K562 (cell line): ENCODE measurements around the gene AIG1.
"Not testable (repeated sequence)": the region's sequence is repeated elsewhere in the genome, so short reads cannot be mapped to it uniquely, and the experiment has no call there.

Experiments used
- CTCF ChIP-seq, 3 experiments: IDR thresholded peaks in 2 of 3; conservative IDR thresholded peaks in 1 of 3; 2 replicates each; pipeline ENCODE4 v1.5.1; 2011 to 2012; ENCODE audit warnings: low read length in 3 of 3, mild to moderate bottlenecking in 3 of 3, control low read depth in 2 of 3, improper control_type of control experiment in 1 of 3, inconsistent platforms in 1 of 3, low read depth in 1 of 3, mixed read lengths in 1 of 3, moderate library complexity in 1 of 3; ENCODE audit not compliant: insufficient read depth in 2 of 3
- ESRRA ChIP-seq: fragments of 450-650 bp; IDR thresholded peaks from 2 replicates; pipeline ENCODE4 v1.6.1; 2014; ENCODE audit warnings: low read depth, mild to moderate bottlenecking, moderate library complexity, borderline replicate concordance
- MXI1 ChIP-seq: IDR thresholded peaks from 2 replicates; pipeline ENCODE4 v1.6.1; 2011; ENCODE audit warnings: low read depth, mild to moderate bottlenecking, improper control_type of control experiment, low read length
- MYC ChIP-seq, 2 experiments: fragments of 250-450 bp in 1 of 2; sonication (Bioruptor Pico) in 1 of 2; IDR thresholded peaks; 2 replicates each; pipeline versions ENCODE4 v1.5.1 to v1.6.1; 2012 to 2021; ENCODE audit warnings: low read depth in 2 of 2, borderline replicate concordance in 1 of 2, improper control_type of control experiment in 1 of 2, low read length in 1 of 2, mild to moderate bottlenecking in 1 of 2, moderate library complexity in 1 of 2
- NFIC ChIP-seq: fragments of 450-650 bp; IDR thresholded peaks from 2 replicates; pipeline ENCODE4 v1.6.1; 2017; ENCODE audit warnings: mild to moderate bottlenecking, inconsistent platforms
- POLR3A ChIP-seq: IDR thresholded peaks from 2 replicates; pipeline ENCODE4 v1.6.1; 2011; ENCODE audit warnings: borderline replicate concordance, mild to moderate bottlenecking, moderate library complexity; ENCODE audit not compliant: insufficient read length, insufficient read depth; ENCODE audit errors: extremely low read depth
- SIRT6 ChIP-seq: IDR thresholded peaks from one replicate; pipeline ENCODE4 v1.6.1; 2012; ENCODE audit warnings: low read depth, mild to moderate bottlenecking, control low read depth, inconsistent platforms, low read length, moderate library complexity
- TAF7 ChIP-seq: fragments of 450-650 bp; IDR thresholded peaks from 2 replicates; pipeline ENCODE4 v1.6.1; 2016; ENCODE audit warnings: missing genetic modification characterization, missing compliant biosample characterization
- ZKSCAN8 ChIP-seq: fragments of 200-800 bp; sonication (Bioruptor generic); IDR thresholded peaks from 2 replicates; pipeline ENCODE4 v1.6.1; 2016; ENCODE audit warnings: missing genetic modification characterization, missing compliant biosample characterization
- ZNF239 ChIP-seq: fragments of 250-450 bp; sonication (Bioruptor Pico); IDR thresholded peaks from 2 replicates; pipeline ENCODE4 v1.4.0; 2020; ENCODE audit warnings: mild to moderate bottlenecking
- ZNF263 ChIP-seq: sonication (generic); formaldehyde crosslinking; IDR thresholded peaks from 2 replicates; pipeline ENCODE4 v1.8.0; 2022; ENCODE audit warnings: mild to moderate bottlenecking, missing genetic modification reagents, borderline replicate concordance
- TF ChIP-seq, protein P1 (sequence below): fragments of 450-650 bp; IDR thresholded peaks from 2 replicates; pipeline ENCODE4 v1.6.1; 2016; ENCODE audit warnings: missing biosample characterization, missing genetic modification characterization

DNA sequence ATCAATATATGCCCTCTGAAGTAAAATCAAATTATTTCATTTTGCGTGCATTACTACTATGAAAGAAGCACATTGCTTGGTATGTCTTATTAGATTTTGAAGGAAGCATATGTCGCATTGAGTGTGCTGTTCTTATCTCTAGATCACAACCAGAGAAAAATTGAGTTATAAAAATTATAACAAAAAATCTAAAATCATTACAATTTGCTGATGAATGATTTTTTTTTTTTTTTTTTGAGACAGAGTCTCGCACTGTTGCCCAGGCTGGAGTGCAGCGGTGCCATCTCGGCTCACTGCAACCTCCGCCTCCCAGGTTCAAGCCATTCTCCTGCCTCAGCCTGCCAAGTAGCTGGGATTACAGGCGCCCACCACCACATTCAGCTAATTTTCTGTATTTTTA, 284.8 kb downstream of the AIG1 start:
- TF ChIP-seq, protein P1, sequence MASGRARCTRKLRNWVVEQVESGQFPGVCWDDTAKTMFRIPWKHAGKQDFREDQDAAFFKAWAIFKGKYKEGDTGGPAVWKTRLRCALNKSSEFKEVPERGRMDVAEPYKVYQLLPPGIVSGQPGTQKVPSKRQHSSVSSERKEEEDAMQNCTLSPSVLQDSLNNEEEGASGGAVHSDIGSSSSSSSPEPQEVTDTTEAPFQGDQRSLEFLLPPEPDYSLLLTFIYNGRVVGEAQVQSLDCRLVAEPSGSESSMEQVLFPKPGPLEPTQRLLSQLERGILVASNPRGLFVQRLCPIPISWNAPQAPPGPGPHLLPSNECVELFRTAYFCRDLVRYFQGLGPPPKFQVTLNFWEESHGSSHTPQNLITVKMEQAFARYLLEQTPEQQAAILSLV (tag): not testable (repeated sequence)
- TF ChIP-seq CTCF (IDR thresholded peaks at IDR 0.05 in 2 of 3, conservative IDR thresholded peaks at IDR 0.05 in 1 of 3; ENCODE audit: insufficient read depth in 2 of 3, low read depth in 1 of 3, low read length in 3 of 3); ZNF239 (CRISPR knock-in tag); ZNF263; TAF7 (tag); MXI1; ZKSCAN8 (CRISPR knock-in tag); POLR3A; NFIC; ESRRA; SIRT6; MYC (IDR thresholded peaks at IDR 0.05; ENCODE audit: low read depth, low read length); MYC (CRISPR knock-in tag; IDR thresholded peaks at IDR 0.05; ENCODE audit: borderline replicate concordance, low read depth): not testable (repeated sequence)
